Kidney (tissue), 14 donors: Measurements from ENCODE around the gene DONSON. TPM values are rescaled to one million over a fixed set of nuclear protein-coding genes. Genes with fewer than 3 reads are reported as not detected.

Experiments used
- DNase-seq, 5 donors: peaks; one replicate each; pipeline ENCODE4 v3.0.0-alpha.2; 2013 to 2020
- FAIRE-seq: peaks from 2 replicates; lab custom pipeline; 2012; peaks lifted over from hg19 to GRCh38; lab: Jason Lieb, UNC
- H3K27ac ChIP-seq, 2 donors: one replicate each; pipeline ENCODE4 v1.7.0; 2013; ENCODE audit warnings: low read depth in 2 of 2, low read length in 2 of 2, inconsistent platforms in 1 of 2
- H3K27me3 ChIP-seq: one replicate; pipeline ENCODE4 v1.7.1; 2013; ENCODE audit warnings: low read length, inconsistent platforms; ENCODE audit not compliant: control insufficient read depth, insufficient read depth
- H3K36me3 ChIP-seq, 3 donors: one replicate each; pipeline versions ENCODE4 v1.7.0 to v1.7.1; 2013; ENCODE audit warnings: low read length in 3 of 3, control low read depth in 1 of 3, inconsistent platforms in 1 of 3; ENCODE audit not compliant: insufficient read depth in 3 of 3, control insufficient read depth in 2 of 3
- H3K4me1 ChIP-seq, 3 donors: one replicate each; pipeline versions ENCODE4 v1.7.0 to v1.7.1; 2013; ENCODE audit warnings: low read length in 3 of 3, inconsistent platforms in 1 of 3, low read depth in 1 of 3; ENCODE audit not compliant: control insufficient read depth in 2 of 3, insufficient read depth in 2 of 3
- H3K4me3 ChIP-seq, 3 donors: one replicate each; pipeline versions ENCODE4 v1.7.0 to v1.8.1; 2013; ENCODE audit warnings: low read length in 3 of 3, control low read depth in 1 of 3, inconsistent platforms in 1 of 3
- H3K9ac ChIP-seq, 3 donors: one replicate each; pipeline versions ENCODE4 v1.7.0 to v1.7.1; 2013; ENCODE audit warnings: low read length in 3 of 3, control low read depth in 1 of 3, inconsistent platforms in 1 of 3
- H3K9me3 ChIP-seq, 3 donors: one replicate each; pipeline versions ENCODE4 v1.7.0 to v1.7.1; 2013; ENCODE audit warnings: low read length in 3 of 3, control low read depth in 1 of 3, inconsistent platforms in 1 of 3; ENCODE audit not compliant: control insufficient read depth in 2 of 3, insufficient read depth in 1 of 3
- intact Hi-C: fragments of 100-400 bp; cut with DNase I; formaldehyde crosslinking; loops from one replicate; pipeline ENCODE4 v1.11.1; 2022
- polyA plus RNA-seq: library from polyadenylated mRNA; stranded (reverse); fragments of 350-450 nt; fragmentation: Illumina TruSeq; extraction: RNeasy Lipid Tissue Mini Kit (QIAGEN cat#74804); gene quantifications from one replicate; pipeline ENCODE4 v1.2.3, GENCODE V29; 2014; ENCODE audit warnings: low read depth, low replicate concordance; ENCODE audit not compliant: insufficient read depth
- total RNA-seq: library from RNA; stranded (reverse); fragmentation: NEBNext Ultra II Directional; extraction: Animal tissue kit (Norgen Biotek cat#: 25700); gene quantifications from one replicate; pipeline ENCODE4 v1.2.1, GENCODE V29; 2021
- TF ChIP-seq, protein P1 (sequence below): IDR thresholded peaks from 3 replicates; pipeline ENCODE4 v1.5.1; 2012; ENCODE audit warnings: mild to moderate bottlenecking, moderate library complexity, borderline replicate concordance; ENCODE audit not compliant: insufficient read depth; ENCODE audit errors: extremely low read depth
- donor health status: control.
- donor health status: control.
- donor health status: control.
- donor health status: control.
- donor health status: control.
- donor health status: DM: yes; HTN: yes; CAD: no.
- donor health status: Normal renal cell carcinoma (clear cell type).

The DONSON gene
- total and polyA plus RNA-seq, 2 donors from 2014 or later: 6.8 to 8.9 TPM

- FAIRE-seq: no peak
- H3K9ac ChIP-seq: no peak overlapping the region
- H3K9me3 ChIP-seq: no peaks in the 10 kb centered on the region
- H3K4me1 ChIP-seq: no peaks in the 10 kb centered on the region
- H3K27me3 ChIP-seq: no peaks in the 10 kb centered on the region
- H3K36me3 ChIP-seq: peaks cover 2 to 55% (median 33%) of the 10 kb centered on the region in 3 donors
- DNase-seq: no peak
- H3K27ac ChIP-seq: no peak overlapping the region
- H3K4me3 ChIP-seq: no peak overlapping the region
- intact Hi-C loops: no loop called here
- TF ChIP-seq, protein P1, sequence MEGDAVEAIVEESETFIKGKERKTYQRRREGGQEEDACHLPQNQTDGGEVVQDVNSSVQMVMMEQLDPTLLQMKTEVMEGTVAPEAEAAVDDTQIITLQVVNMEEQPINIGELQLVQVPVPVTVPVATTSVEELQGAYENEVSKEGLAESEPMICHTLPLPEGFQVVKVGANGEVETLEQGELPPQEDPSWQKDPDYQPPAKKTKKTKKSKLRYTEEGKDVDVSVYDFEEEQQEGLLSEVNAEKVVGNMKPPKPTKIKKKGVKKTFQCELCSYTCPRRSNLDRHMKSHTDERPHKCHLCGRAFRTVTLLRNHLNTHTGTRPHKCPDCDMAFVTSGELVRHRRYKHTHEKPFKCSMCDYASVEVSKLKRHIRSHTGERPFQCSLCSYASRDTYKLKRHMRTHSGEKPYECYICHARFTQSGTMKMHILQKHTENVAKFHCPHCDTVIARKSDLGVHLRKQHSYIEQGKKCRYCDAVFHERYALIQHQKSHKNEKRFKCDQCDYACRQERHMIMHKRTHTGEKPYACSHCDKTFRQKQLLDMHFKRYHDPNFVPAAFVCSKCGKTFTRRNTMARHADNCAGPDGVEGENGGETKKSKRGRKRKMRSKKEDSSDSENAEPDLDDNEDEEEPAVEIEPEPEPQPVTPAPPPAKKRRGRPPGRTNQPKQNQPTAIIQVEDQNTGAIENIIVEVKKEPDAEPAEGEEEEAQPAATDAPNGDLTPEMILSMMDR: no peak
These were observed 18.5 kb downstream of the DONSON start for GRCh38 chr21:33569991-33570390.

DNA sequence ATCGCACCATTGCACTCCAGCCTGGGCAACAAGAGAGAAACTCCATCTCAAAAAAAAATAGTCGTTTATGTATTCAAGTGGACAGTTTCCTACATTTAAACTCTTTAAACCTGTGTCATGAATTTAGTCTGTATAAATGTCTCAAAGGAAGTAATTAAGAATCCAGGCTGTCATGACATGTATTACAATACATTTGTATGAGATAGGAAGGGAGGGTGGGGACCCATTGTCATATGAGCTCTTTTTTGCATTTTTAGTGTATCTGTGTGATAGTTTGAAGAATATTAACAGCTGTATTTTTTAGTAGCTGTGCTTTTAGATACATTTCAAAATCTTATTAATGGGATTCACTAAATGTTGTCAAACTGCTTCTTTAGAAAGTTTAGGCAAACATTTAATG lies 20.0 kb downstream of the DONSON start:
- H3K9ac ChIP-seq: no peak overlapping the region
- FAIRE-seq (no peak), DNase-seq (no peak)
- peaks cover 2 to 47% (median 24%) of the 10 kb centered on the region in 3 donors for H3K36me3 ChIP-seq
- no peak overlapping the region for H3K27ac ChIP-seq
- H3K4me1 ChIP-seq: no peaks in the 10 kb centered on the region
- no peaks in the 10 kb centered on the region for H3K27me3 ChIP-seq
- TF ChIP-seq, protein P1: no peak
- intact Hi-C loops: no loop called here
- no peak overlapping the region for H3K4me3 ChIP-seq
- no peaks in the 10 kb centered on the region for H3K9me3 ChIP-seq

GRCh38 chr21:33567914-33568313 lies 20.6 kb downstream of the DONSON start:
- Histone ChIP-seq H3K27ac (no peak overlapping the region), H3K36me3 (peaks cover 0 to 44% (median 22%) of the 10 kb centered on the region in 3 donors), H3K9ac (no peak overlapping the region), H3K4me3 (no peak overlapping the region), H3K9me3 (no peaks in the 10 kb centered on the region), H3K4me1 (no peaks in the 10 kb centered on the region), H3K27me3 (no peaks in the 10 kb centered on the region)
- TF ChIP-seq, protein P1: no peak
- intact Hi-C loops: no loop called here
- DNase-seq (no peak), FAIRE-seq (no peak)

GRCh38 chr21:33566514-33566913 lies 22.0 kb downstream of the DONSON start:
- Histone ChIP-seq H3K36me3 (peaks cover 0 to 44% (median 18%) of the 10 kb centered on the region in 3 donors), H3K27ac (no peak overlapping the region), H3K4me3 (no peak overlapping the region), H3K4me1 (no peaks in the 10 kb centered on the region), H3K9ac (no peak overlapping the region), H3K9me3 (no peaks in the 10 kb centered on the region), H3K27me3 (no peaks in the 10 kb centered on the region)
- intact Hi-C loops: no loop called here
- FAIRE-seq (no peak), DNase-seq (no peak)
- TF ChIP-seq, protein P1: no peak
